HCT116 (cell line): ENCODE results near the gene TNRC6A.

Experiments
- ATF3 ChIP-seq: IDR thresholded peaks from 2 replicates; pipeline ENCODE4 v1.6.1; 2012
- CEBPB ChIP-seq: IDR thresholded peaks from 2 replicates; pipeline ENCODE4 v1.6.1; 2012; ENCODE audit warnings: low read depth
- CTCF ChIP-seq, 3 experiments: fragments of 200-600 bp in 1 of 3; sonication (generic) in 1 of 3; IDR thresholded peaks in 2 of 3; conservative IDR thresholded peaks in 1 of 3; 2 replicates each; pipeline ENCODE4 v1.5.1; 2012 to 2017; ENCODE audit warnings: low read depth in 2 of 3, low read length in 2 of 3, antibody characterized with exemption in 1 of 3, borderline replicate concordance in 1 of 3, control low read depth in 1 of 3, mild to moderate bottlenecking in 1 of 3, mixed read lengths in 1 of 3, mixed run types in 1 of 3, moderate library complexity in 1 of 3; ENCODE audit not compliant: insufficient read depth in 1 of 3
- EZH2 ChIP-seq: fragments of 200-600 bp; sonication (generic); IDR thresholded peaks from 2 replicates; pipeline ENCODE4 v1.6.1; 2017; ENCODE audit warnings: antibody characterized with exemption, mixed run types
- MAX ChIP-seq: IDR thresholded peaks from 2 replicates; pipeline ENCODE4 v1.6.1; 2012
- POLR2A ChIP-seq: IDR thresholded peaks from 2 replicates; pipeline ENCODE4 v1.7.0; 2011; ENCODE audit warnings: borderline replicate concordance; ENCODE audit not compliant: insufficient read depth, insufficient read length; ENCODE audit errors: extremely low read depth
- POLR2AphosphoS5 ChIP-seq: IDR thresholded peaks from 2 replicates; pipeline ENCODE4 v1.6.1; 2011; ENCODE audit warnings: mild to moderate bottlenecking, low read depth, low read length, moderate library complexity
- RAD21 ChIP-seq: IDR thresholded peaks from 2 replicates; pipeline ENCODE4 v1.6.1; 2012; ENCODE audit warnings: low read depth, mild to moderate bottlenecking
- SP1 ChIP-seq: IDR thresholded peaks from 2 replicates; pipeline ENCODE4 v1.6.1; 2012; ENCODE audit warnings: low read depth
- SRF ChIP-seq: IDR thresholded peaks from 2 replicates; pipeline ENCODE4 v1.6.1; 2012; ENCODE audit warnings: low read depth
- ZFX ChIP-seq: fragments of 450-650 bp; IDR thresholded peaks from 2 replicates; pipeline ENCODE4 v1.6.1; 2017

GRCh38 chr16:24696699-24697098, 32.8 kb upstream of the TNRC6A start:
- TF ChIP-seq POLR2AphosphoS5 (no peak), ATF3 (no peak), CTCF (IDR thresholded peaks at IDR 0.05 in 2 of 3, conservative IDR thresholded peaks at IDR 0.05 in 1 of 3; ENCODE audit: borderline replicate concordance in 1 of 3, insufficient read depth in 1 of 3, low read depth in 2 of 3, low read length in 2 of 3) (no peak), SP1 (no peak), EZH2 (no peak), RAD21 (no peak), SRF (no peak), POLR2A (no peak), MAX (no peak), CEBPB (no peak), ZFX (no peak)
